Tibial nerve (tissue), 4 donors: ENCODE results near the gene LRRC49. TPM values are rescaled to one million over a fixed set of nuclear protein-coding genes. Genes with fewer than 3 reads are reported as not detected.

Experiments used
- DNase-seq, 2 donors: peaks; one replicate each; pipeline ENCODE4 v3.0.0-alpha.2; 2019; ENCODE audit warnings: low spot score in 2 of 2
- H3K27ac ChIP-seq, 4 donors: fragments of 200-600 bp; sonication (generic) in 3 of 4; one replicate each; pipeline ENCODE4 v1.5.1; 2017 to 2019; ENCODE audit warnings: mild to moderate bottlenecking in 1 of 4
- H3K27me3 ChIP-seq, 2 donors: fragments of 200-600 bp; sonication (generic) in 1 of 2; one replicate each; pipeline versions ENCODE4 v1.5.1 to v1.6.0; 2017 to 2019
- H3K36me3 ChIP-seq, 3 donors: fragments of 200-600 bp; sonication (generic); one replicate each; pipeline ENCODE4 v1.5.1; 2018 to 2019
- H3K4me1 ChIP-seq, 4 donors: fragments of 200-600 bp; sonication (generic) in 3 of 4; one replicate each; pipeline ENCODE4 v1.5.1; 2017 to 2019
- H3K4me3 ChIP-seq, 4 donors: fragments of 200-600 bp; sonication (generic) in 3 of 4; one replicate each; pipeline ENCODE4 v1.5.1; 2017 to 2019; ENCODE audit warnings: mild to moderate bottlenecking in 1 of 4, moderate library complexity in 1 of 4
- H3K9me3 ChIP-seq, 4 donors: fragments of 200-600 bp; sonication (generic) in 3 of 4; one replicate each; pipeline ENCODE4 v1.5.1; 2017 to 2019
- CTCF ChIP-seq, 5 experiments: fragments of 200-600 bp in 3 of 5; fragments of 450-650 bp in 2 of 5; sonication (generic) in 3 of 5; IDR thresholded peaks; one replicate each; pipeline ENCODE4 v1.5.1; 2016 to 2019; ENCODE audit warnings: antibody characterized with exemption in 5 of 5, mild to moderate bottlenecking in 3 of 5, moderate library complexity in 2 of 5
- EP300 ChIP-seq, 2 donors: sonication (generic); formaldehyde crosslinking; IDR thresholded peaks; one replicate each; pipeline ENCODE4 v1.6.1; 2017; ENCODE audit warnings: antibody characterized with exemption in 2 of 2, mild to moderate bottlenecking in 1 of 2
- POLR2A ChIP-seq, 2 donors: fragments of 450-650 bp; IDR thresholded peaks; one replicate each; pipeline ENCODE4 v1.6.1; 2017; ENCODE audit warnings: antibody characterized with exemption in 2 of 2, mild to moderate bottlenecking in 2 of 2, moderate library complexity in 2 of 2
- WGBS, 2 donors: methylation state at CpG; one replicate each; pipeline ENCODE4 v1.1.5; 2018; 5-methylcytosine and 5-hydroxymethylcytosine counted together
- total RNA-seq, 4 donors: library from RNA; depleted of rRNA; stranded (reverse); fragments of >200 nt; gene quantifications; one replicate each; pipeline ENCODE4 v1.1.0, GENCODE V29; 2016

Gene LRRC49
- total RNA-seq, 4 donors from 2014 or later: 8.8 to 11.1 (median 9.5) TPM

- 19 to 28% methylated on average over 15 to 17 of the region's 54 CpGs for WGBS, 2 donors
- TF ChIP-seq EP300 (IDR thresholded peaks at IDR 0.05) (peak in 1 of 2 donors; percentile 26), CTCF (IDR thresholded peaks at IDR 0.05) (no peak), POLR2A (IDR thresholded peaks at IDR 0.05) (no peak)
- Histone ChIP-seq H3K27me3 (no peaks in the 10 kb centered on the region), H3K27ac (peak overlapping the region; percentile 76 to 96 (median 92)), H3K4me1 (peaks cover 0 to 73% (median 13%) of the 10 kb centered on the region in 4 donors), H3K4me3 (peak overlapping the region; percentile 62 to 94 (median 78)), H3K9me3 (no peaks in the 10 kb centered on the region), H3K36me3 (peaks cover 0 to 12% (median 0%) of the 10 kb centered on the region in 3 donors)
- DNase-seq: peak in 1 of 2 donors; percentile 29
These were observed 39.2 kb upstream of the LRRC49 start for GRCh38 chr15:70853318-70853972.

GRCh38 chr15:70853973-70854665, 38.5 kb upstream of the LRRC49 start, which contains the start of gene LARP6:
Gene LARP6, minus strand, starts transcription at chr15:70854157. Its CDS starts 69 bp downstream, at chr15:70854088.
- H3K4me1 ChIP-seq: peaks cover 0 to 80% (median 13%) of the 10 kb centered on the region in 4 donors
- no peaks in the 10 kb centered on the region for H3K27me3 ChIP-seq
- DNase-seq: peak in 1 of 2 donors; percentile 21
- H3K36me3 ChIP-seq: peaks cover 0 to 9% (median 0%) of the 10 kb centered on the region in 3 donors
- 7 to 10% methylated on average over 3 to 12 of the region's 78 CpGs for WGBS, 2 donors
- no peaks in the 10 kb centered on the region for H3K9me3 ChIP-seq
- H3K27ac ChIP-seq: peak within 1 kb of the TSS; percentile 76 to 98 (median 94)
- peak in 1 of 2 donors; percentile 59 for TF ChIP-seq EP300 (IDR thresholded peaks at IDR 0.05)
- TF ChIP-seq POLR2A (IDR thresholded peaks at IDR 0.05): peak; percentile 36 to 73
- TF ChIP-seq CTCF (IDR thresholded peaks at IDR 0.05): peak in 1 of 5 experiments; percentile 15
- peak within 1 kb of the TSS; percentile 62 to 94 (median 78) for H3K4me3 ChIP-seq

- H3K4me1 ChIP-seq: peaks cover 0 to 79% (median 13%) of the 10 kb centered on the region in 4 donors
- peak overlapping the region; percentile 54 to 94 (median 78) for H3K4me3 ChIP-seq
- no peaks in the 10 kb centered on the region for H3K27me3 ChIP-seq
- 30 to 41% methylated on average over 4 of the region's 4 CpGs for WGBS, 2 donors
- H3K27ac ChIP-seq: peak overlapping the region; percentile 76 to 98 (median 94)
- TF ChIP-seq CTCF (IDR thresholded peaks at IDR 0.05): peak in 1 of 5 experiments; percentile 18
- no peak for TF ChIP-seq POLR2A (IDR thresholded peaks at IDR 0.05)
- peak in 1 of 2 donors; percentile 15 for TF ChIP-seq EP300 (IDR thresholded peaks at IDR 0.05)
- H3K9me3 ChIP-seq: no peaks in the 10 kb centered on the region
- DNase-seq: peak in 1 of 2 donors; percentile 40
- H3K36me3 ChIP-seq: peaks cover 0 to 9% (median 0%) of the 10 kb centered on the region in 3 donors
These were observed 38.0 kb upstream of the LRRC49 start for GRCh38 chr15:70854666-70854976.

- WGBS, 2 donors: 90 to 92% methylated on average over 2 of the region's 2 CpGs
- DNase-seq: no peak
- Histone ChIP-seq H3K4me1 (peaks cover 0 to 73% (median 13%) of the 10 kb centered on the region in 4 donors), H3K4me3 (no peak overlapping the region), H3K27me3 (no peaks in the 10 kb centered on the region), H3K9me3 (no peaks in the 10 kb centered on the region), H3K27ac (peak overlapping the region in 3 of 4 donors; percentile 63 to 98 (median 96)), H3K36me3 (peaks cover 0 to 9% (median 0%) of the 10 kb centered on the region in 3 donors)
- TF ChIP-seq EP300 (IDR thresholded peaks at IDR 0.05): no peak
These were observed 36.9 kb upstream of the LRRC49 start for GRCh38 chr15:70855764-70856163.

- 62 to 63% methylated on average over 7 of the region's 7 CpGs for WGBS, 2 donors
- no peaks in the 10 kb centered on the region for H3K9me3 ChIP-seq
- no peaks in the 10 kb centered on the region for H3K27me3 ChIP-seq
- no peak overlapping the region for H3K4me3 ChIP-seq
- H3K36me3 ChIP-seq: peaks cover 0 to 8% (median 0%) of the 10 kb centered on the region in 3 donors
- peaks cover 0 to 68% (median 13%) of the 10 kb centered on the region in 4 donors for H3K4me1 ChIP-seq
- peak overlapping the region; percentile 25 to 96 (median 65) for H3K27ac ChIP-seq
- DNase-seq: no peak
- TF ChIP-seq CTCF (IDR thresholded peaks at IDR 0.05) (no peak), POLR2A (IDR thresholded peaks at IDR 0.05) (peak in 1 of 2 donors; percentile 44), EP300 (IDR thresholded peaks at IDR 0.05) (no peak)
These were observed 36.3 kb upstream of the LRRC49 start for GRCh38 chr15:70856177-70856883.
